Tibial nerve (tissue), 3 donors: Measurements from ENCODE around the gene TINAG.

ENCODE experiments used
- CTCF ChIP-seq, 5 experiments: fragments of 200-600 bp in 3 of 5; fragments of 450-650 bp in 2 of 5; sonication (generic) in 3 of 5; IDR thresholded peaks; one replicate each; pipeline ENCODE4 v1.5.1; 2016 to 2019; ENCODE audit warnings: antibody characterized with exemption in 5 of 5, mild to moderate bottlenecking in 3 of 5, moderate library complexity in 2 of 5
- POLR2A ChIP-seq, 2 donors: fragments of 450-650 bp; IDR thresholded peaks; one replicate each; pipeline ENCODE4 v1.6.1; 2017; ENCODE audit warnings: antibody characterized with exemption in 2 of 2, mild to moderate bottlenecking in 2 of 2, moderate library complexity in 2 of 2

- TF ChIP-seq CTCF (IDR thresholded peaks at IDR 0.05) (no peak), POLR2A (IDR thresholded peaks at IDR 0.05) (no peak)
Measured at GRCh38 chr6:54431466-54431865, 123.2 kb downstream of the TINAG start.
